Activated naive CD8-positive, alpha-beta T cell treated with anti-CD3 and anti-CD28 coated beads for 36 hours (primary cell): ENCODE data around the gene ENTR1. TPM values are rescaled to one million over a fixed set of nuclear protein-coding genes. Genes with fewer than 3 reads are reported as not detected.

Experiments used
- DNase-seq: peaks from one replicate; pipeline ENCODE4 v3.0.0; 2021
- H3K27ac Mint-ChIP-seq: one replicate; pipeline ENCODE4 v1.8.0; 2022; ENCODE audit warnings: mild to moderate bottlenecking, moderate library complexity, mixed read lengths
- H3K27me3 Mint-ChIP-seq: one replicate; pipeline ENCODE4 v1.8.0; 2022; ENCODE audit warnings: mild to moderate bottlenecking, mixed read lengths
- H3K36me3 Mint-ChIP-seq: one replicate; pipeline ENCODE4 v1.8.0; 2021; ENCODE audit warnings: mild to moderate bottlenecking, mixed read lengths
- H3K4me1 Mint-ChIP-seq: one replicate; pipeline ENCODE4 v1.8.0; 2021; ENCODE audit warnings: mixed read lengths
- H3K4me3 Mint-ChIP-seq: one replicate; pipeline ENCODE4 v1.8.0; 2022; ENCODE audit warnings: mild to moderate bottlenecking, moderate library complexity, mixed read lengths
- H3K9me3 Mint-ChIP-seq: one replicate; pipeline ENCODE4 v1.8.0; 2022; ENCODE audit warnings: mixed read lengths
- total RNA-seq, 2 experiments: library from RNA; stranded (reverse); gene quantifications; one replicate each; pipeline ENCODE4 v1.2.3, GENCODE V29; 2021

ENTR1 gene
- total RNA-seq, 2 experiments from 2014 or later = 55.4 to 58.2 TPM

DNA sequence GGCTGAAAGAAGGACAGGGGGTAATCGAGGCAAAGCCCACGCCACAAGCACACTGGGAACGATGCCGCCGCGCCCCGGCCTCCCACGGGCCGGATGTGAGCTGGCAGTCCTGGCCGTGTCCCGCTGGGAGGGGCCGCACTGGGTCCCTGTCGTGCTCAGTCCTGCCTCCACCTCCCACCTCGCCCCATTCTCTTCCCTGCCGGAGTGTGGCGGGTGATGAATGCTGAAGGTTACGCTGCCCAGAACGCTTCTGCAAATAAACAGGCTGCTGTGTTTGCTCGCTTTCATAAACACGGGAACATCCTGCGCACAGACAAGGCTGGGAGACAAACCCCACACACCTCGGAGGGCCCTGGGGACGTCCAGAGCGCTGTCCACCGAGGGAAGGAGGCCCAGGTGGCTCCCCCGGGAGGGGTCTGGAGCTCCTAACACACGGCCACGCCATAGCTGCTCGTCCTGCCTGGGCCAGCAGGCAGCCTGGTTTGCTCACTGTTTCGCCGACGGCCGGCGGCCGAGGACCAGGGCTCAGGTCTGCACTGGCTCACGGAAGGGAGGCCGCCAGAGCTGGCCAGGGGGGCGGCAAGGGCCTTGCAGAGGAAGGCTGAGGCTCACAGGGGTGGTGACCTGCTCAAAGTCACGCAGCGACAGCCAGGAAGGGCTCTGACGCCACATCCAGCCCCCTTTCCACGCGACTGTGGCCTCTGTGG is 49.2 kb downstream of the ENTR1 start:
- H3K27me3 Mint-ChIP-seq = no peaks in the 10 kb centered on the region
- no peak for DNase-seq
- no peaks in the 10 kb centered on the region for H3K9me3 Mint-ChIP-seq
- peaks cover 2% of the 10 kb centered on the region for H3K4me1 Mint-ChIP-seq
- no peak overlapping the region for H3K27ac Mint-ChIP-seq
- H3K36me3 Mint-ChIP-seq = no peaks in the 10 kb centered on the region
- no peak overlapping the region for H3K4me3 Mint-ChIP-seq

- Mint-ChIP-seq H3K27ac (no peak overlapping the region), H3K4me3 (no peak overlapping the region), H3K36me3 (no peaks in the 10 kb centered on the region), H3K27me3 (no peaks in the 10 kb centered on the region), H3K4me1 (peaks cover 2% of the 10 kb centered on the region), H3K9me3 (no peaks in the 10 kb centered on the region)
- no peak for DNase-seq
Observed at GRCh38 chr9:136359774-136360718, 50.4 kb downstream of the ENTR1 start.

- H3K27ac Mint-ChIP-seq = no peak overlapping the region
- no peaks in the 10 kb centered on the region for H3K9me3 Mint-ChIP-seq
- H3K36me3 Mint-ChIP-seq = no peaks in the 10 kb centered on the region
- H3K4me1 Mint-ChIP-seq = peaks cover 2% of the 10 kb centered on the region
- no peak overlapping the region for H3K4me3 Mint-ChIP-seq
- H3K27me3 Mint-ChIP-seq = no peaks in the 10 kb centered on the region
- no peak for DNase-seq
Observed at GRCh38 chr9:136358888-136359287, 51.5 kb downstream of the ENTR1 start.

- Mint-ChIP-seq H3K36me3 (no peaks in the 10 kb centered on the region), H3K27ac (no peak overlapping the region), H3K4me1 (peaks cover 2% of the 10 kb centered on the region), H3K9me3 (no peaks in the 10 kb centered on the region), H3K27me3 (no peaks in the 10 kb centered on the region), H3K4me3 (no peak overlapping the region)
- no peak for DNase-seq
Observed at GRCh38 chr9:136358016-136358415, 52.4 kb downstream of the ENTR1 start.

GRCh38 chr9:136357202-136357725 is 53.1 kb downstream of the ENTR1 start:
- Mint-ChIP-seq H3K9me3 (no peaks in the 10 kb centered on the region), H3K27ac (no peak overlapping the region), H3K4me1 (no peaks in the 10 kb centered on the region), H3K36me3 (no peaks in the 10 kb centered on the region), H3K27me3 (no peaks in the 10 kb centered on the region), H3K4me3 (no peak overlapping the region)
- DNase-seq = no peak

DNA sequence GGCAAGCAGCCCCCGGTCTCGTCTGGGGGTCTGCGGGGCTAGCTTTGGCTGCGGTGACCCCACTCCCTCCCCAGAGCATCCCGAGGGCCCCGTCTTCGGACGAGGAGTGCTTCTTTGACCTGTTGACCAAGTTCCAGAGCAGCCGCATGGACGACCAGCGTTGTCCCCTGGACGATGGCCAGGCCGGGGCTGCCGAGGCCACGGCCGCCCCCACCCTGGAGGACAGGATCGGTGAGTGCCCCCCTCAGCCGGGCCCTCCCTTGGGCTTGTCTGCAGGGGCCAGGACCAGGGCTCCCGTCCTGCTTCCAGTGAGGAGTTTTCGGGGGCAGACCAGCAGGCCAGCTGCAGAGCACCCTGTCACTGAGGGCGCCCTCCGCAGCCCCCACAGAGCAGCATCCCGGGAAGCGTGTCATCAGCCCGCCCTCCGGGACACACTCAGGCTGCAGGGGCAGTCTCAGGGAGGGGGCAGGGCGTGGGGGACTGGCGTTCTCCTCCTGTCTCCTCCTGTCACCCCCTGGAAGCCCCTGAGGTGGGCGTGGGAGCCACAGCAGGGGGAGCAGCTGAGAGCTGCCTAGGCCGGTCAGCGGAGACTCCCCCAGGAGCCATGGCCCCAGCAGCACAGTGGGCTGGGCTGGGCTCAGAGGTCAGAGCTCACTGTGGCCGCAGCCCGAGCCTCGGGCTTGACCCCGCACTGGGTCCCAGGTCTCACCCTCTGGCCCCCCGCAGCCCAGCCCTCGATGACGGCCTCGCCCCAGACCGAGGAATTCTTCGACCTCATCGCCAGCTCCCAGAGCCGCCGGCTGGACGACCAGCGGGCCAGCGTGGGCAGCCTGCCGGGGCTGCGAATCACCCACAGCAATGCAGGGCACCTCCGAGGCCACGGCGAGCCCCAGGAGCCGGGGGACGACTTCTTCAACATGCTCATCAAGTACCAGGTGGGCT is 54.5 kb downstream of the ENTR1 start:
- H3K27me3 Mint-ChIP-seq = no peaks in the 10 kb centered on the region
- H3K4me3 Mint-ChIP-seq = no peak overlapping the region
- no peak overlapping the region for H3K27ac Mint-ChIP-seq
- H3K36me3 Mint-ChIP-seq = no peaks in the 10 kb centered on the region
- DNase-seq = no peak
- H3K9me3 Mint-ChIP-seq = no peaks in the 10 kb centered on the region
- H3K4me1 Mint-ChIP-seq = no peaks in the 10 kb centered on the region

- H3K27ac Mint-ChIP-seq = no peak overlapping the region
- no peaks in the 10 kb centered on the region for H3K27me3 Mint-ChIP-seq
- no peak overlapping the region for H3K4me3 Mint-ChIP-seq
- H3K9me3 Mint-ChIP-seq = no peaks in the 10 kb centered on the region
- DNase-seq = no peak
- no peaks in the 10 kb centered on the region for H3K4me1 Mint-ChIP-seq
- H3K36me3 Mint-ChIP-seq = no peaks in the 10 kb centered on the region
Observed at GRCh38 chr9:136354592-136355085, 55.8 kb downstream of the ENTR1 start.

GRCh38 chr9:136353757-136354488 is 56.5 kb downstream of the ENTR1 start:
- no peak overlapping the region for H3K4me3 Mint-ChIP-seq
- no peaks in the 10 kb centered on the region for H3K9me3 Mint-ChIP-seq
- no peaks in the 10 kb centered on the region for H3K4me1 Mint-ChIP-seq
- no peak overlapping the region for H3K27ac Mint-ChIP-seq
- H3K36me3 Mint-ChIP-seq = no peaks in the 10 kb centered on the region
- no peak for DNase-seq
- H3K27me3 Mint-ChIP-seq = no peaks in the 10 kb centered on the region

GRCh38 chr9:136353088-136353487 is 57.3 kb downstream of the ENTR1 start:
- no peaks in the 10 kb centered on the region for H3K9me3 Mint-ChIP-seq
- H3K27ac Mint-ChIP-seq = no peak overlapping the region

DNA sequence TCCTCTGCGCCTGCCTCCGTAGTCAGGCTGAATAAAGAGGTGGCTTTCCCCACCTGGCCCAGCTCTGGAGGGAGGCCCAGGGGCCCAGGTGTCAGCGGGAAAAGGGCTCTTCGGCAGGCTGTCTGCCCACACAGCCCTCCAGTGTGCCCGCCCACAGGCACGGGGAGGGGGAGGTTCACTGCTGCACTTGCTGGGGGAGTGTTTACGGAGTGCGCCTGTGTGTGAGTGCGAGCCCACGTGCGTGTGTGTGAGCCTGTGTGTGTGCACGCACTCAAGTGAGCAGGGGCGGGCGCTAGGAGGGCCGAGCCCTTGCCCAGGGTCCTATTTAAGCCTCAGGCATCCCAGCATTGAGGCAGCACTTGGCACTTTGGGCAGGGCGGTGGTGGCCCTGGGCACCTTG is 57.7 kb downstream of the ENTR1 start:
- no peak for DNase-seq
- no peaks in the 10 kb centered on the region for H3K27me3 Mint-ChIP-seq
- H3K4me3 Mint-ChIP-seq = peak overlapping the region; percentile 51
- no peaks in the 10 kb centered on the region for H3K9me3 Mint-ChIP-seq
- no peaks in the 10 kb centered on the region for H3K36me3 Mint-ChIP-seq
- H3K4me1 Mint-ChIP-seq = no peaks in the 10 kb centered on the region
- no peak overlapping the region for H3K27ac Mint-ChIP-seq

More at GRCh38 chr9:136353088-136353487, 57.3 kb downstream of the ENTR1 start:
- no peaks in the 10 kb centered on the region for H3K27me3 Mint-ChIP-seq
- no peaks in the 10 kb centered on the region for H3K4me1 Mint-ChIP-seq
- no peaks in the 10 kb centered on the region for H3K36me3 Mint-ChIP-seq
- H3K4me3 Mint-ChIP-seq = no peak overlapping the region
- no peak for DNase-seq

Other genes with a start within 250 kb of the ENTR1 start
- not detected for gene LHX3, start 205.5 kb downstream of the ENTR1 start, total RNA-seq
- gene QSOX2, start 164.8 kb downstream of the ENTR1 start, total RNA-seq = 10 to 100 TPM; 17.0 to 18.3 TPM
- gene CCDC187, start 106.5 kb downstream of the ENTR1 start, total RNA-seq = not detected
- gene GPSM1, start 83.1 kb downstream of the ENTR1 start, total RNA-seq = 10 to 100 TPM in 1 of 2 experiments, 1 to 10 TPM in 1; 9.1 to 11.0 TPM
- gene DNLZ, start 46.9 kb downstream of the ENTR1 start, total RNA-seq = 10 to 100 TPM; 24.9 to 26.2 TPM
- gene CARD9, start 36.9 kb downstream of the ENTR1 start, total RNA-seq = 1 to 10 TPM; 1.5 to 1.8 TPM
- 10 to 100 TPM; 25.2 to 28.0 TPM for gene SNAPC4, start 10.4 kb downstream of the ENTR1 start, total RNA-seq
- 100 to 1,000 TPM; 124 to 130 TPM for gene PMPCA, start within 50 bp of the ENTR1 start, total RNA-seq
- 10 to 100 TPM; 10.9 to 12.1 TPM for gene INPP5E, start 29.2 kb upstream of the ENTR1 start, total RNA-seq
- 10 to 100 TPM; 69.4 to 71.2 TPM for gene SEC16A, start 72.4 kb upstream of the ENTR1 start, total RNA-seq
- gene NOTCH1, start 135.4 kb upstream of the ENTR1 start, total RNA-seq = 10 to 100 TPM; 48.2 to 51.6 TPM